GM12878 (cell line): ENCODE measurements around the gene ZFP36.

Experiments
- CEBPB ChIP-seq, 2 experiments: fragments of 150-350 bp in 1 of 2; IDR thresholded peaks; 2 replicates each; pipeline ENCODE4 v1.6.1; 2012 to 2014; ENCODE audit warnings: low read depth in 2 of 2, low read length in 2 of 2, borderline replicate concordance in 1 of 2, inconsistent platforms in 1 of 2
- CHD4 ChIP-seq: fragments of 200-600 bp; sonication (generic); IDR thresholded peaks from 2 replicates; pipeline ENCODE4 v1.6.1; 2016; ENCODE audit warnings: mild to moderate bottlenecking
- HDGF ChIP-seq: fragments of 450-650 bp; IDR thresholded peaks from 2 replicates; pipeline ENCODE4 v1.6.1; 2016; ENCODE audit warnings: antibody characterized with exemption
- MXI1 ChIP-seq: fragments of 150-350 bp; IDR thresholded peaks from 2 replicates; pipeline ENCODE4 v1.6.1; 2011; ENCODE audit warnings: low read depth, mild to moderate bottlenecking, inconsistent platforms, low read length, improper control_type of control experiment
- POLR2AphosphoS5 ChIP-seq: IDR thresholded peaks from 2 replicates; pipeline ENCODE4 v1.6.1; 2011; ENCODE audit warnings: mild to moderate bottlenecking, low read length, inconsistent platforms
- RCOR1 ChIP-seq: conservative IDR thresholded peaks from 2 replicates; pipeline ENCODE4 v1.6.1; 2012; ENCODE audit warnings: low read depth, low read length, improper control_type of control experiment
- SIN3A ChIP-seq: IDR thresholded peaks from 2 replicates; pipeline ENCODE4 v1.6.1; 2012; ENCODE audit warnings: low read depth, low read length, improper control_type of control experiment
- SUPT20H ChIP-seq: IDR thresholded peaks from 2 replicates; pipeline ENCODE4 v1.6.1; 2011; ENCODE audit warnings: low read depth, mild to moderate bottlenecking, low read length, moderate library complexity, borderline replicate concordance; ENCODE audit not compliant: control insufficient read depth
- TF ChIP-seq, protein P1 (sequence below): fragments of 450-650 bp; formaldehyde crosslinking; IDR thresholded peaks from 2 replicates; pipeline ENCODE4 v1.4.0; 2020; ENCODE audit warnings: mild to moderate bottlenecking, moderate library complexity
- TF ChIP-seq, protein P2 (sequence below): fragments of 450-650 bp; IDR thresholded peaks from 2 replicates; pipeline ENCODE4 v1.6.1; 2017; ENCODE audit warnings: mild to moderate bottlenecking, moderate library complexity
- TF ChIP-seq, protein P3 (sequence below), 3 experiments: IDR thresholded peaks in 2 of 3; conservative IDR thresholded peaks in 1 of 3; 2 replicates each; pipeline ENCODE4 v1.5.1; 2011; ENCODE audit warnings: low read depth in 3 of 3, low read length in 3 of 3, mild to moderate bottlenecking in 3 of 3, control low read depth in 2 of 3, moderate library complexity in 2 of 3, inconsistent platforms in 1 of 3, mixed read lengths in 1 of 3; ENCODE audit not compliant: control insufficient read depth in 2 of 3, insufficient read depth in 1 of 3; ENCODE audit errors: extremely low read depth in 1 of 3

DNA sequence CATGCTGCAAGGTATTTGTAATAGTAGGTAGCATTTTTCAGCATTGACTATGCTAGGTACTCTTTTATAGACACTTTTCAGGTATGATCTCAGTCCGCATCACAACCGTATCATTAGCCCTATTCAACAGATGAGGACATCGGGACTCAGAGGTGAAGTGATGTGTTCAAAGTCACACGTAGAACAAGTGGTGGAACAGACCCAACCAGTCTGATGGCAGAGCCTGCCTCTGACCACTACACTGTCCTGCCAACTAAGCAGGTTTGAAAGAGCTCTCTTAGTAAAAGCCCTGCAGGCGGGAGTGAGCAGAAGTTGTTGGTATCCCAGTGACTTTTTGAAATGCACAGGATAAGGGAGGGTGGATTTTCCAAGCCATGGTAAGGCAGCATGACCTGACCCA, 35.9 kb upstream of the ZFP36 start:
- TF ChIP-seq SUPT20H = no peak
- no peak for TF ChIP-seq HDGF
- TF ChIP-seq, protein P1, sequence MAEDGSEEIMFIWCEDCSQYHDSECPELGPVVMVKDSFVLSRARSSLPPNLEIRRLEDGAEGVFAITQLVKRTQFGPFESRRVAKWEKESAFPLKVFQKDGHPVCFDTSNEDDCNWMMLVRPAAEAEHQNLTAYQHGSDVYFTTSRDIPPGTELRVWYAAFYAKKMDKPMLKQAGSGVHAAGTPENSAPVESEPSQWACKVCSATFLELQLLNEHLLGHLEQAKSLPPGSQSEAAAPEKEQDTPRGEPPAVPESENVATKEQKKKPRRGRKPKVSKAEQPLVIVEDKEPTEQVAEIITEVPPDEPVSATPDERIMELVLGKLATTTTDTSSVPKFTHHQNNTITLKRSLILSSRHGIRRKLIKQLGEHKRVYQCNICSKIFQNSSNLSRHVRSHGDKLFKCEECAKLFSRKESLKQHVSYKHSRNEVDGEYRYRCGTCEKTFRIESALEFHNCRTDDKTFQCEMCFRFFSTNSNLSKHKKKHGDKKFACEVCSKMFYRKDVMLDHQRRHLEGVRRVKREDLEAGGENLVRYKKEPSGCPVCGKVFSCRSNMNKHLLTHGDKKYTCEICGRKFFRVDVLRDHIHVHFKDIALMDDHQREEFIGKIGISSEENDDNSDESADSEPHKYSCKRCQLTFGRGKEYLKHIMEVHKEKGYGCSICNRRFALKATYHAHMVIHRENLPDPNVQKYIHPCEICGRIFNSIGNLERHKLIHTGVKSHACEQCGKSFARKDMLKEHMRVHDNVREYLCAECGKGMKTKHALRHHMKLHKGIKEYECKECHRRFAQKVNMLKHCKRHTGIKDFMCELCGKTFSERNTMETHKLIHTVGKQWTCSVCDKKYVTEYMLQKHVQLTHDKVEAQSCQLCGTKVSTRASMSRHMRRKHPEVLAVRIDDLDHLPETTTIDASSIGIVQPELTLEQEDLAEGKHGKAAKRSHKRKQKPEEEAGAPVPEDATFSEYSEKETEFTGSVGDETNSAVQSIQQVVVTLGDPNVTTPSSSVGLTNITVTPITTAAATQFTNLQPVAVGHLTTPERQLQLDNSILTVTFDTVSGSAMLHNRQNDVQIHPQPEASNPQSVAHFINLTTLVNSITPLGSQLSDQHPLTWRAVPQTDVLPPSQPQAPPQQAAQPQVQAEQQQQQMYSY (CRISPR knock-in tag) = no peak
- TF ChIP-seq CHD4 = no peak
- TF ChIP-seq, protein P2, sequence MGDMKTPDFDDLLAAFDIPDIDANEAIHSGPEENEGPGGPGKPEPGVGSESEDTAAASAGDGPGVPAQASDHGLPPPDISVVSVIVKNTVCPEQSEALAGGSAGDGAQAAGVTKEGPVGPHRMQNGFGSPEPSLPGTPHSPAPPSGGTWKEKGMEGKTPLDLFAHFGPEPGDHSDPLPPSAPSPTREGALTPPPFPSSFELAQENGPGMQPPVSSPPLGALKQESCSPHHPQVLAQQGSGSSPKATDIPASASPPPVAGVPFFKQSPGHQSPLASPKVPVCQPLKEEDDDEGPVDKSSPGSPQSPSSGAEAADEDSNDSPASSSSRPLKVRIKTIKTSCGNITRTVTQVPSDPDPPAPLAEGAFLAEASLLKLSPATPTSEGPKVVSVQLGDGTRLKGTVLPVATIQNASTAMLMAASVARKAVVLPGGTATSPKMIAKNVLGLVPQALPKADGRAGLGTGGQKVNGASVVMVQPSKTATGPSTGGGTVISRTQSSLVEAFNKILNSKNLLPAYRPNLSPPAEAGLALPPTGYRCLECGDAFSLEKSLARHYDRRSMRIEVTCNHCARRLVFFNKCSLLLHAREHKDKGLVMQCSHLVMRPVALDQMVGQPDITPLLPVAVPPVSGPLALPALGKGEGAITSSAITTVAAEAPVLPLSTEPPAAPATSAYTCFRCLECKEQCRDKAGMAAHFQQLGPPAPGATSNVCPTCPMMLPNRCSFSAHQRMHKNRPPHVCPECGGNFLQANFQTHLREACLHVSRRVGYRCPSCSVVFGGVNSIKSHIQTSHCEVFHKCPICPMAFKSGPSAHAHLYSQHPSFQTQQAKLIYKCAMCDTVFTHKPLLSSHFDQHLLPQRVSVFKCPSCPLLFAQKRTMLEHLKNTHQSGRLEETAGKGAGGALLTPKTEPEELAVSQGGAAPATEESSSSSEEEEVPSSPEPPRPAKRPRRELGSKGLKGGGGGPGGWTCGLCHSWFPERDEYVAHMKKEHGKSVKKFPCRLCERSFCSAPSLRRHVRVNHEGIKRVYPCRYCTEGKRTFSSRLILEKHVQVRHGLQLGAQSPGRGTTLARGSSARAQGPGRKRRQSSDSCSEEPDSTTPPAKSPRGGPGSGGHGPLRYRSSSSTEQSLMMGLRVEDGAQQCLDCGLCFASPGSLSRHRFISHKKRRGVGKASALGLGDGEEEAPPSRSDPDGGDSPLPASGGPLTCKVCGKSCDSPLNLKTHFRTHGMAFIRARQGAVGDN = no peak
- TF ChIP-seq, protein P3, sequence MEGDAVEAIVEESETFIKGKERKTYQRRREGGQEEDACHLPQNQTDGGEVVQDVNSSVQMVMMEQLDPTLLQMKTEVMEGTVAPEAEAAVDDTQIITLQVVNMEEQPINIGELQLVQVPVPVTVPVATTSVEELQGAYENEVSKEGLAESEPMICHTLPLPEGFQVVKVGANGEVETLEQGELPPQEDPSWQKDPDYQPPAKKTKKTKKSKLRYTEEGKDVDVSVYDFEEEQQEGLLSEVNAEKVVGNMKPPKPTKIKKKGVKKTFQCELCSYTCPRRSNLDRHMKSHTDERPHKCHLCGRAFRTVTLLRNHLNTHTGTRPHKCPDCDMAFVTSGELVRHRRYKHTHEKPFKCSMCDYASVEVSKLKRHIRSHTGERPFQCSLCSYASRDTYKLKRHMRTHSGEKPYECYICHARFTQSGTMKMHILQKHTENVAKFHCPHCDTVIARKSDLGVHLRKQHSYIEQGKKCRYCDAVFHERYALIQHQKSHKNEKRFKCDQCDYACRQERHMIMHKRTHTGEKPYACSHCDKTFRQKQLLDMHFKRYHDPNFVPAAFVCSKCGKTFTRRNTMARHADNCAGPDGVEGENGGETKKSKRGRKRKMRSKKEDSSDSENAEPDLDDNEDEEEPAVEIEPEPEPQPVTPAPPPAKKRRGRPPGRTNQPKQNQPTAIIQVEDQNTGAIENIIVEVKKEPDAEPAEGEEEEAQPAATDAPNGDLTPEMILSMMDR (IDR thresholded peaks at IDR 0.05 in 2 of 3, conservative IDR thresholded peaks at IDR 0.05 in 1 of 3; ENCODE audit: control insufficient read depth in 2 of 3, extremely low read depth in 1 of 3, insufficient read depth in 1 of 3, low read depth in 3 of 3, low read length in 3 of 3) = no peak
- TF ChIP-seq POLR2AphosphoS5 = no peak
- TF ChIP-seq SIN3A = no peak
- TF ChIP-seq RCOR1 = no peak
- TF ChIP-seq CEBPB (IDR thresholded peaks at IDR 0.05; ENCODE audit: borderline replicate concordance in 1 of 2, low read depth in 2 of 2, low read length in 2 of 2) = no peak
- no peak for TF ChIP-seq MXI1
